H1 (cell line): ENCODE results near the gene SLC6A19.

Source experiments
- POLR2A ChIP-seq, 2 experiments: IDR thresholded peaks; 1 replicate in 1 of 2; 2 replicates in 1 of 2; pipeline ENCODE4 v1.6.1; 2011; ENCODE audit warnings: low read depth in 2 of 2, low read length in 2 of 2, mild to moderate bottlenecking in 2 of 2; ENCODE audit errors: control extremely low read depth in 1 of 2
- POLR2AphosphoS5 ChIP-seq: IDR thresholded peaks from 2 replicates; pipeline ENCODE4 v1.6.1; 2011; ENCODE audit warnings: low read depth, low read length
- YY1 ChIP-seq: IDR thresholded peaks from 2 replicates; pipeline ENCODE4 v1.6.1; 2011; ENCODE audit warnings: low read depth, mild to moderate bottlenecking, low read length

DNA sequence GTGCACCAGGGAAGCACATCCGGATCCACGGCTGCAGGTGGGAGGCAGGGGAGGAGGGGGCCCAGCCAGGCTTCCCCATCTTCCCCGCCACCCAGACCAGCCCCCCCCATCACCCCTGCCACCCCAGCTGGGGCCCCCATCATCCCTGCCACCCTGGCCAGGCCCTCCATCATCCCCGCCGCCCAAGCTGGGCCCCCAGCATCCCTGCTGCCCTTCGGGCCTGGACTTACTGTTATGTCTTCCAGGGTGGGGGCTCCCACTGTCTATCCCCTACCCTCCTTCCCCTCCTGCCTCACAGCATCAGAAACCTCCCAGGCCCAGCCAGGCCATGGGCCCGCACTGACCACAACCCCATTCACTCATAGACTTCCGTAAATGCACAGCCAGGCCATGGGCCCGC is 51.3 kb downstream of the SLC6A19 start:
- TF ChIP-seq POLR2A (IDR thresholded peaks at IDR 0.05; ENCODE audit: control extremely low read depth in 1 of 2, low read depth in 2 of 2, low read length in 2 of 2), result no peak
- TF ChIP-seq POLR2AphosphoS5, result no peak
- TF ChIP-seq YY1, result no peak
